Upper lobe of left lung (tissue), 6 donors: ENCODE data around the gene TRPM8. TPM values are rescaled to one million over a fixed set of nuclear protein-coding genes. Genes with fewer than 3 reads are reported as not detected.

ENCODE experiments used
- ATAC-seq, 2 donors: fragments of 200-7000 bp; cut with Tn5 transposase; one replicate each; pipeline ENCODE4 v1.9.1; 2022; ENCODE audit warnings: mild to moderate bottlenecking in 2 of 2, moderate library complexity in 2 of 2; ENCODE audit not compliant: low FRiP score in 2 of 2
- DNase-seq, 2 donors: peaks; one replicate each; pipeline ENCODE4 v3.0.0-alpha.2; 2019 to 2020
- H3K27ac ChIP-seq, 4 donors: fragments of 200-600 bp; sonication (generic); one replicate each; pipeline ENCODE4 v1.5.1; 2016 to 2019
- H3K27me3 ChIP-seq, 4 donors: fragments of 200-600 bp; sonication (generic); one replicate each; pipeline ENCODE4 v1.5.1; 2017 to 2019
- H3K36me3 ChIP-seq, 4 donors: fragments of 200-600 bp; sonication (generic); one replicate each; pipeline ENCODE4 v1.5.1; 2016 to 2019
- H3K4me1 ChIP-seq, 4 donors: fragments of 200-600 bp; sonication (generic); one replicate each; pipeline ENCODE4 v1.5.1; 2018 to 2019
- H3K4me3 ChIP-seq, 4 donors: fragments of 200-600 bp; sonication (generic); one replicate each; pipeline ENCODE4 v1.5.1; 2017 to 2019; ENCODE audit warnings: mild to moderate bottlenecking in 2 of 4, moderate library complexity in 1 of 4
- H3K9me3 ChIP-seq, 4 donors: fragments of 200-600 bp; sonication (generic); one replicate each; pipeline ENCODE4 v1.5.1; 2018 to 2019
- CTCF ChIP-seq, 6 experiments: fragments of 450-650 bp in 4 of 6; fragments of 200-600 bp in 2 of 6; sonication (generic) in 2 of 6; IDR thresholded peaks; one replicate each; pipeline ENCODE4 v1.5.1; 2016 to 2019; ENCODE audit warnings: antibody characterized with exemption in 6 of 6
- EP300 ChIP-seq, 4 donors: sonication (generic); formaldehyde crosslinking; IDR thresholded peaks; one replicate each; pipeline ENCODE4 v1.5.1; 2017; ENCODE audit warnings: antibody characterized with exemption in 4 of 4, control low read depth in 2 of 4
- POLR2A ChIP-seq, 4 donors: fragments of 450-650 bp; IDR thresholded peaks; one replicate each; pipeline ENCODE4 v1.5.1; 2016 to 2017; ENCODE audit warnings: antibody characterized with exemption in 4 of 4, mild to moderate bottlenecking in 2 of 4
- POLR2AphosphoS5 ChIP-seq, 2 donors: sonication (generic); formaldehyde crosslinking; IDR thresholded peaks; one replicate each; pipeline ENCODE4 v1.5.1; 2017; ENCODE audit warnings: antibody characterized with exemption in 2 of 2
- WGBS, 2 donors: methylation state at CpG; one replicate each; pipeline ENCODE4 v1.1.5; 2017 to 2018; 5-methylcytosine and 5-hydroxymethylcytosine counted together
- total RNA-seq, 6 donors: library from RNA; depleted of rRNA in 4 of 6; stranded (reverse); fragments of >200 nt in 4 of 6; gene quantifications; one replicate each; pipeline versions ENCODE4 v1.1.0 to v1.2.1, GENCODE V29; 2016 to 2021
- donor health status: DM: no; HTN: no; CAD: no; lungs with moderate emphysema.
- donor health status: DM: no; HTN: yes; CAD: no; lungs with severe emphysema.

TRPM8 gene
- total RNA-seq, 6 donors from 2014 or later = 0.17 to 0.30 TPM; not detected in 4

- DNase-seq (no peak), ATAC-seq (no peak)
- Histone ChIP-seq H3K27ac (no peak overlapping the region), H3K4me3 (no peak overlapping the region), H3K27me3 (no peaks in the 10 kb centered on the region), H3K9me3 (no peaks in the 10 kb centered on the region), H3K36me3 (no peaks in the 10 kb centered on the region), H3K4me1 (no peaks in the 10 kb centered on the region)
- no peak for TF ChIP-seq POLR2A (IDR thresholded peaks at IDR 0.05)
- no peak for TF ChIP-seq CTCF (IDR thresholded peaks at IDR 0.05)
- no peak for TF ChIP-seq POLR2AphosphoS5 (IDR thresholded peaks at IDR 0.05)
- TF ChIP-seq EP300 (IDR thresholded peaks at IDR 0.05) = no peak
- 82 to 84% methylated on average over 13 of the region's 13 CpGs for WGBS, 2 donors
These were observed 72.2 kb downstream of the TRPM8 start for GRCh38 chr2:233989221-233989858.

GRCh38 chr2:233990261-233990798 lies 73.2 kb downstream of the TRPM8 start:
- no peak overlapping the region for H3K27ac ChIP-seq
- WGBS, 2 donors = 54 to 62% methylated on average over 6 of the region's 6 CpGs
- ATAC-seq = no peak

GRCh38 chr2:233991196-233991595 lies 74.0 kb downstream of the TRPM8 start:
- 89 to 90% methylated on average over 7 of the region's 7 CpGs for WGBS, 2 donors
- no peaks in the 10 kb centered on the region for H3K4me1 ChIP-seq
- H3K9me3 ChIP-seq = no peaks in the 10 kb centered on the region
- ATAC-seq (no peak), DNase-seq (no peak)
- no peak overlapping the region for H3K4me3 ChIP-seq
- TF ChIP-seq CTCF (IDR thresholded peaks at IDR 0.05) (no peak), POLR2AphosphoS5 (IDR thresholded peaks at IDR 0.05) (no peak), EP300 (IDR thresholded peaks at IDR 0.05) (no peak), POLR2A (IDR thresholded peaks at IDR 0.05) (no peak)
- no peaks in the 10 kb centered on the region for H3K27me3 ChIP-seq
- no peaks in the 10 kb centered on the region for H3K36me3 ChIP-seq
- no peak overlapping the region for H3K27ac ChIP-seq

More at GRCh38 chr2:233990261-233990798, 73.2 kb downstream of the TRPM8 start:
- Histone ChIP-seq H3K27me3 (no peaks in the 10 kb centered on the region), H3K9me3 (no peaks in the 10 kb centered on the region), H3K4me1 (no peaks in the 10 kb centered on the region), H3K4me3 (no peak overlapping the region), H3K36me3 (no peaks in the 10 kb centered on the region)
- peak in 1 of 2 donors; percentile 52 for DNase-seq
- TF ChIP-seq CTCF (IDR thresholded peaks at IDR 0.05) = no peak
- no peak for TF ChIP-seq EP300 (IDR thresholded peaks at IDR 0.05)
- TF ChIP-seq POLR2AphosphoS5 (IDR thresholded peaks at IDR 0.05) = no peak

GRCh38 chr2:233992513-233993217 lies 75.5 kb downstream of the TRPM8 start:
- Histone ChIP-seq H3K9me3 (no peaks in the 10 kb centered on the region), H3K27ac (no peak overlapping the region), H3K36me3 (no peaks in the 10 kb centered on the region), H3K4me3 (no peak overlapping the region), H3K4me1 (no peaks in the 10 kb centered on the region), H3K27me3 (no peaks in the 10 kb centered on the region)
- ATAC-seq = no peak
- WGBS, 2 donors = 85 to 89% methylated on average over 7 of the region's 7 CpGs
- TF ChIP-seq CTCF (IDR thresholded peaks at IDR 0.05) = no peak
- no peak for TF ChIP-seq POLR2A (IDR thresholded peaks at IDR 0.05)
- TF ChIP-seq POLR2AphosphoS5 (IDR thresholded peaks at IDR 0.05) = no peak
- no peak for TF ChIP-seq EP300 (IDR thresholded peaks at IDR 0.05)
- DNase-seq = no peak
